H1 (cell line): ENCODE data around the gene SLC30A3. TPM values are rescaled to one million over a fixed set of nuclear protein-coding genes. Genes with fewer than 3 reads are reported as not detected.

Source experiments
- CTCF ChIA-PET: fragments of 300-600 bp; sonication (Branson Sonifier 250); formaldehyde crosslinking; loops from one replicate; lab custom pipeline; 2021; ENCODE audit not compliant: partially characterized antibody; lab: Charles Lee
- POLR2A ChIA-PET: fragments of 300-600 bp; sonication (Branson Sonifier 250); formaldehyde crosslinking; loops from one replicate; lab custom pipeline; 2021; ENCODE audit warnings: inconsistent platforms; ENCODE audit not compliant: partially characterized antibody; lab: Charles Lee
- DNase-seq, 2 experiments: peaks; one replicate each; pipeline versions ENCODE4 v3.0.0 to v3.0.0-alpha.2; 2010 to 2022; ENCODE audit warnings: low spot score in 2 of 2, low read depth in 1 of 2, mixed read lengths in 1 of 2
- FAIRE-seq: peaks from 2 replicates; lab custom pipeline; 2011; peaks lifted over from hg19 to GRCh38; lab: Jason Lieb, UNC
- H2AFZ ChIP-seq: 2 replicates; pipeline ENCODE4 v1.8.1; 2012; ENCODE audit warnings: low read length, inconsistent platforms
- H2AK5ac ChIP-seq: 2 replicates; pipeline ENCODE4 v1.6.1; 2013; ENCODE audit warnings: low read depth, low read length
- H2BK120ac ChIP-seq: replicated peaks from 2 replicates; pipeline ENCODE3; 2013; ENCODE audit warnings: low read depth, low read length, inconsistent platforms
- H2BK12ac ChIP-seq: 2 replicates; pipeline ENCODE4 v1.6.1; 2013; ENCODE audit warnings: low read depth, low read length
- H2BK15ac ChIP-seq: 2 replicates; pipeline ENCODE4 v1.6.1; 2013; ENCODE audit warnings: low read length
- H2BK20ac ChIP-seq: 2 replicates; pipeline ENCODE4 v1.6.1; 2013; ENCODE audit warnings: low read length
- H2BK5ac ChIP-seq: 2 replicates; pipeline ENCODE4 v1.6.1; 2013; ENCODE audit warnings: low read depth, low read length
- H3K14ac ChIP-seq: 2 replicates; pipeline ENCODE4 v1.6.1; 2013; ENCODE audit warnings: inconsistent platforms; ENCODE audit not compliant: insufficient read length
- H3K18ac ChIP-seq: 2 replicates; pipeline ENCODE4 v1.6.1; 2013; ENCODE audit warnings: low read length; ENCODE audit errors: extremely low read depth
- H3K23ac ChIP-seq: 2 replicates; pipeline ENCODE4 v1.6.1; 2013; ENCODE audit warnings: inconsistent platforms; ENCODE audit not compliant: insufficient read length
- H3K23me2 ChIP-seq: 2 replicates; pipeline ENCODE4 v1.6.1; 2013; ENCODE audit warnings: low read depth, low read length
- H3K27ac ChIP-seq: 2 replicates; pipeline ENCODE4 v1.6.1; 2011; ENCODE audit warnings: low read depth, low read length, inconsistent platforms
- H3K27me3 ChIP-seq, 4 experiments: replicated peaks in 1 of 4; 1 replicate in 1 of 4; 2 replicates in 3 of 4; pipeline versions ENCODE4 v1.6.1 to v1.8.1; 2011 to 2013; ENCODE audit warnings: low read length in 3 of 4, mild to moderate bottlenecking in 3 of 4, inconsistent platforms in 2 of 4, mixed read lengths in 2 of 4, moderate library complexity in 1 of 4; ENCODE audit not compliant: control insufficient read depth in 3 of 4, insufficient read depth in 3 of 4; ENCODE audit errors: extremely low read depth in 1 of 4
- H3K36me3 ChIP-seq, 4 experiments: 2 replicates each; pipeline versions ENCODE4 v1.6.1 to v1.8.1; 2011 to 2013; ENCODE audit warnings: mild to moderate bottlenecking in 4 of 4, low read length in 3 of 4, moderate library complexity in 2 of 4, control low read depth in 1 of 4, inconsistent platforms in 1 of 4; ENCODE audit not compliant: insufficient read depth in 4 of 4, control insufficient read depth in 2 of 4
- H3K4ac ChIP-seq: replicated peaks from 2 replicates; pipeline ENCODE3; 2013; ENCODE audit warnings: low read length, low read depth, mixed read lengths, inconsistent platforms; ENCODE audit not compliant: insufficient read length
- H3K4me1 ChIP-seq, 4 experiments: replicated peaks in 1 of 4; 1 replicate in 1 of 4; 2 replicates in 3 of 4; pipeline versions ENCODE4 v1.6.1 to v1.8.1; 2011 to 2013; ENCODE audit warnings: low read length in 3 of 4, inconsistent platforms in 2 of 4, mixed read lengths in 1 of 4; ENCODE audit not compliant: insufficient read depth in 4 of 4, control insufficient read depth in 3 of 4
- H3K4me2 ChIP-seq, 2 experiments: 2 replicates each; pipeline versions ENCODE4 v1.6.1 to v1.8.1; 2011 to 2013; ENCODE audit warnings: low read depth in 2 of 2, low read length in 2 of 2, control low read depth in 1 of 2, inconsistent platforms in 1 of 2, mild to moderate bottlenecking in 1 of 2; ENCODE audit not compliant: insufficient read depth in 1 of 2
- H3K4me3 ChIP-seq, 4 experiments: fragments of 200-600, 300-600 bp in 1 of 4; sonication (generic), shearing (Covaris generic), sonication (Bioruptor Twin) in 1 of 4; 2 replicates each; pipeline versions ENCODE4 v1.5.1 to v1.8.1; 2011 to 2016; ENCODE audit warnings: low read length in 4 of 4, low read depth in 3 of 4, control low read depth in 2 of 4, inconsistent platforms in 2 of 4, mild to moderate bottlenecking in 2 of 4, mixed read lengths in 1 of 4, moderate library complexity in 1 of 4; ENCODE audit not compliant: insufficient read depth in 2 of 4; ENCODE audit errors: extremely low read depth in 1 of 4
- H3K56ac ChIP-seq: replicated peaks from 2 replicates; pipeline ENCODE3; 2013; ENCODE audit warnings: low read depth, mild to moderate bottlenecking, mixed read lengths, low read length, inconsistent platforms; ENCODE audit not compliant: insufficient read length
- H3K79me1 ChIP-seq: 2 replicates; pipeline ENCODE4 v1.6.1; 2013; ENCODE audit warnings: low read depth, low read length, control low read depth
- H3K79me2 ChIP-seq, 2 experiments: 2 replicates each; pipeline versions ENCODE4 v1.6.1 to v1.8.1; 2012 to 2013; ENCODE audit warnings: low read length in 2 of 2, mild to moderate bottlenecking in 2 of 2, inconsistent platforms in 1 of 2; ENCODE audit not compliant: insufficient read depth in 2 of 2, control insufficient read depth in 1 of 2
- H3K9ac ChIP-seq, 4 experiments: replicated peaks in 1 of 4; 1 replicate in 1 of 4; 2 replicates in 3 of 4; pipeline versions ENCODE4 v1.6.1 to v1.8.1; 2011 to 2013; ENCODE audit warnings: low read depth in 3 of 4, low read length in 3 of 4, control low read depth in 2 of 4, mild to moderate bottlenecking in 2 of 4, moderate library complexity in 2 of 4, inconsistent platforms in 1 of 4; ENCODE audit errors: extremely low read depth in 1 of 4
- H3K9me3 ChIP-seq, 2 experiments: 2 replicates each; pipeline versions ENCODE4 v1.6.1 to v1.8.1; 2012 to 2013; ENCODE audit warnings: mild to moderate bottlenecking in 2 of 2, moderate library complexity in 2 of 2, control low read depth in 1 of 2, inconsistent platforms in 1 of 2, low read depth in 1 of 2, low read length in 1 of 2, mixed read lengths in 1 of 2; ENCODE audit not compliant: insufficient read depth in 2 of 2
- H4K20me1 ChIP-seq, 2 experiments: replicated peaks in 1 of 2; 2 replicates each; pipeline versions ENCODE3 to v1.8.1; 2011 to 2013; ENCODE audit warnings: inconsistent platforms in 2 of 2, low read length in 2 of 2, mild to moderate bottlenecking in 1 of 2; ENCODE audit not compliant: insufficient read depth in 2 of 2, control insufficient read depth in 1 of 2
- H4K5ac ChIP-seq: 2 replicates; pipeline ENCODE4 v1.6.1; 2013; ENCODE audit warnings: low read length, low read depth, mixed read lengths, inconsistent platforms; ENCODE audit not compliant: insufficient read length
- H4K8ac ChIP-seq: 2 replicates; pipeline ENCODE4 v1.8.0; 2013; ENCODE audit warnings: mild to moderate bottlenecking, moderate library complexity, low read length, inconsistent platforms; ENCODE audit not compliant: insufficient read depth; ENCODE audit errors: extremely low read depth
- H4K91ac ChIP-seq: replicated peaks from 2 replicates; pipeline ENCODE3; 2013; ENCODE audit warnings: low read length, mixed read lengths, inconsistent platforms; ENCODE audit not compliant: insufficient read length
- CHD2 ChIP-seq: IDR thresholded peaks from 2 replicates; pipeline ENCODE4 v1.6.1; 2012; ENCODE audit warnings: low read length, improper control_type of control experiment
- KDM4A ChIP-seq: IDR thresholded peaks from one replicate; pipeline ENCODE4 v1.7.1; 2012; ENCODE audit warnings: low read depth, mild to moderate bottlenecking, moderate library complexity, low read length, inconsistent platforms; ENCODE audit not compliant: severe bottlenecking
- MAX ChIP-seq: IDR thresholded peaks from 2 replicates; pipeline ENCODE4 v1.6.1; 2012; ENCODE audit warnings: inconsistent platforms
- RNF2 ChIP-seq: fragments of 200-900, 300-1000 bp; sonication (generic); IDR thresholded peaks from 2 replicates; pipeline ENCODE4 v1.7.1; 2016; ENCODE audit warnings: borderline replicate concordance, low read depth, mild to moderate bottlenecking, antibody characterized with exemption, low read length; ENCODE audit not compliant: poor library complexity, severe bottlenecking; ENCODE audit errors: missing control alignments
- SIN3A ChIP-seq, 2 experiments: IDR thresholded peaks in 1 of 2; conservative IDR thresholded peaks in 1 of 2; 2 replicates each; pipeline ENCODE4 v1.6.1; 2011 to 2012; ENCODE audit warnings: low read length in 2 of 2, improper control_type of control experiment in 1 of 2, low read depth in 1 of 2, mild to moderate bottlenecking in 1 of 2
- SIRT6 ChIP-seq: IDR thresholded peaks from one replicate; pipeline ENCODE4 v1.7.1; 2012; ENCODE audit warnings: low read length, inconsistent platforms
- TAF7 ChIP-seq: optimal IDR thresholded peaks from 2 replicates; pipeline ENCODE3; 2011; ENCODE audit warnings: low read depth, mild to moderate bottlenecking, inconsistent platforms, low read length, moderate library complexity, borderline replicate concordance
- WGBS, 2 experiments: shearing (Covaris generic) in 1 of 2; methylation state at CpG; one replicate each; pipeline versions ENCODE4 v1.1.6 to v1.1.7; 2013 to 2015; ENCODE audit warnings: low lambda C conversion rate in 2 of 2, mixed read lengths in 2 of 2, inconsistent platforms in 1 of 2, low coverage in 1 of 2, missing lambda C conversion rate in 1 of 2; ENCODE audit not compliant: insufficient replicate concordance in 2 of 2, insufficient coverage in 1 of 2, insufficient read length in 1 of 2; ENCODE audit errors: extremely low coverage in 1 of 2, missing lambda C conversion rate in 1 of 2; 5-methylcytosine and 5-hydroxymethylcytosine counted together
- polyA plus RNA-seq, 7 experiments: library from polyadenylated mRNA; depleted of rRNA in 3 of 7; stranded (reverse) in 5 of 7; unstranded in 2 of 7; fragments of >200 nt in 5 of 7; fragments of 200-250 nt in 2 of 7; gene quantifications; 1 replicate in 5 of 7; 2 replicates in 1 of 7; 4 replicates in 1 of 7; pipeline versions ENCODE4 v1.2.1 to v1.2.3, GENCODE V29; 2011 to 2013; ENCODE audit warnings: missing spikeins in 2 of 7, mixed read lengths in 2 of 7
- total RNA-seq: library from RNA; stranded (reverse); fragmentation: NEBNext Ultra II Directional; extraction: Animal tissue kit (Norgen Biotek cat#: 25700); gene quantifications from 2 replicates; pipeline ENCODE4 v1.2.1, GENCODE V29; 2021

Gene SLC30A3
- total and polyA plus RNA-seq, 2 of the 8 experiments (the other 6 are each of a cell fraction or from before 2014, with no cell fraction given): 15.2 to 30.7 TPM

- H4K20me1 ChIP-seq: peaks cover 2 to 4% of the 10 kb centered on the region in 2 experiments
- no peak overlapping the region for H3K4ac ChIP-seq
- no peak overlapping the region for H3K18ac ChIP-seq
- H3K9ac ChIP-seq: peak overlapping the region in 2 of 4 experiments; percentile 53 to 97; a peak in 4 of 7 replicates
- peaks cover 7 to 22% of the 10 kb centered on the region in 2 experiments for H3K79me2 ChIP-seq
- peaks cover 4% of the 10 kb centered on the region for H3K23me2 ChIP-seq
- TF ChIP-seq TAF7 (no peak), MAX (no peak), CHD2 (no peak), SIRT6 (no peak), RNF2 (no peak), SIN3A (conservative IDR thresholded peaks at IDR 0.05 in 1 of 2, IDR thresholded peaks at IDR 0.05 in 1 of 2; ENCODE audit: low read depth in 1 of 2, low read length in 2 of 2) (no peak), KDM4A (no peak)
- no peak overlapping the region for H3K14ac ChIP-seq
- peaks cover 3% of the 10 kb centered on the region; the same call in 1 of the 2 replicates for H3K79me1 ChIP-seq
- no peak overlapping the region for H3K23ac ChIP-seq
- no peak overlapping the region for H4K91ac ChIP-seq
- FAIRE-seq (no peak), DNase-seq (no peak)
- H2BK20ac ChIP-seq: no peak overlapping the region
- 94% methylated on average over 4 of the region's 4 CpGs; no CpG with 5 or more reads in 1 of the 2 experiments for WGBS, 2 experiments
- no peak overlapping the region; the same call in 1 of the 2 replicates for H3K27ac ChIP-seq
- H2BK5ac ChIP-seq: no peak overlapping the region
- H4K5ac ChIP-seq: no peak overlapping the region
- H3K36me3 ChIP-seq: peaks cover 30 to 65% (median 47%) of the 10 kb centered on the region in 4 experiments
- no peak overlapping the region for H2BK15ac ChIP-seq
- H2BK12ac ChIP-seq: no peak overlapping the region
- no peak overlapping the region for H2AFZ ChIP-seq
- ChIA-PET POLR2A (interaction anchor here (0.7 to 29.6 kb wide), 10 partner anchors 8 to 143 kb away, joined by 3 to 835 read pairs (median 6); partner anchors contain the start of genes ATRAID, SLC5A6 and TRIM54), CTCF (interaction anchor here (1.2 to 1.8 kb wide), 5 partner anchors 18 to 137 kb away, joined by 3 to 4 read pairs (median 4); no protein-coding TSS in a partner anchor)
- no peaks in the 10 kb centered on the region for H3K27me3 ChIP-seq
- H3K4me3 ChIP-seq: peak overlapping the region in 2 of 4 experiments; percentile 78 to 88; a peak in 4 of 8 replicates
- peaks cover 0 to 9% (median 5%) of the 10 kb centered on the region in 4 experiments; a peak in 6 of 7 replicates for H3K4me1 ChIP-seq
- no peaks in the 10 kb centered on the region for H3K9me3 ChIP-seq
- H3K56ac ChIP-seq: no peak overlapping the region
- H4K8ac ChIP-seq: no peak overlapping the region
- H3K4me2 ChIP-seq: peak overlapping the region; percentile 86 to 96; a peak in 3 of 4 replicates
- no peak overlapping the region for H2BK120ac ChIP-seq
- H2AK5ac ChIP-seq: no peak overlapping the region
Observed at GRCh38 chr2:27218614-27219013, 44.2 kb downstream of the SLC30A3 start.
